ENCODE measurements around the gene THAP3.
"Not testable (repeated sequence)": the region's sequence is repeated elsewhere in the genome, so short reads cannot be mapped to it uniquely, and the experiment has no call there.

THAP3 gene

GRCh38 chr1:6635910-6636760, 11.5 kb downstream of the THAP3 start:
- no peak for DNase-seq

DNA sequence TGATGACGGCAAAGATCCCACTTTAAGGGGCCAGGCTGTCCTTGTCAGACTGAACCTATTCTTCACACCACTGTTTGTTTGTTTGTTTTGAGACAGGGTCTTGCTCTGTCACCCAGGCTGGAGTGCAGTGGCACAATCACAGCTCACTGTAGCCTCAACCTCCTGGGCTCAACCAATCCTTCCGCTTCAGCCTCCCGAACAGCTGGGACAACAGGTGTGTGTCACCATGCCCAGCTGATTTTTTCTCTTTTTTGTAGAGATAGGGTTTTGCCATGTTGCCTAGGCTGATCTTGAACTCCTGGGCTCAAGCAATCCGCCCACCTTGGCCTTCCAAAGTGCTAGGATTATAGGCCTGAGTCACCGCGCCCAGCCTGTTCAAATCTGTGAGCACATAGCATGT, 12.1 kb downstream of the THAP3 start:
- not testable (repeated sequence) for DNase-seq

GRCh38 chr1:6637770-6638169, 13.1 kb downstream of the THAP3 start:
- no peak for DNase-seq

GRCh38 chr1:6638226-6638625, 13.6 kb downstream of the THAP3 start:
- no peak for DNase-seq

GRCh38 chr1:6640867-6641266, 16.2 kb downstream of the THAP3 start:
- DNase-seq, result not testable (repeated sequence)

GRCh38 chr1:6645018-6645417, 20.4 kb downstream of the THAP3 start:
- DNase-seq, result no peak

GRCh38 chr1:6646499-6647148, 22.0 kb downstream of the THAP3 start:
- DNase-seq, result peak; percentile 41

DNA sequence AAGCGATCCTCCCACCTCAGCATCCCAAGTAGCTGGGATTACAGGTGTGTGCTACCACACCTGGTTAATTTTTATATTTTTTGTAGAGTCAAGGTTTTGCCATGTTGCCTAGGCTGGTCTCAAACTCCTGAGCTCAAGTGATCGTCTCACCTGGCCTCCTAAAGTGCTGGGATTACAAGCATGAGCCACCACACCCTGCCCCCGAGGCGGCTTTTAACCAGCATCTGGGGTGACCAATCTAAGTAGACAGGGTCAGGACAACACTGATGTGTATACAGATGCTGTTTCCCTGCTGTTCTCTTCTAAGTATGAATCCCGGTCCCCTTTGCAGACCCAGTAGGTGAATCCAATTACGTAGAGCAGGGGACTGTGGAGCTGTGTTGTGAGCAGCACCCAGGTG, 23.9 kb downstream of the THAP3 start:
- DNase-seq, result no peak

DNA sequence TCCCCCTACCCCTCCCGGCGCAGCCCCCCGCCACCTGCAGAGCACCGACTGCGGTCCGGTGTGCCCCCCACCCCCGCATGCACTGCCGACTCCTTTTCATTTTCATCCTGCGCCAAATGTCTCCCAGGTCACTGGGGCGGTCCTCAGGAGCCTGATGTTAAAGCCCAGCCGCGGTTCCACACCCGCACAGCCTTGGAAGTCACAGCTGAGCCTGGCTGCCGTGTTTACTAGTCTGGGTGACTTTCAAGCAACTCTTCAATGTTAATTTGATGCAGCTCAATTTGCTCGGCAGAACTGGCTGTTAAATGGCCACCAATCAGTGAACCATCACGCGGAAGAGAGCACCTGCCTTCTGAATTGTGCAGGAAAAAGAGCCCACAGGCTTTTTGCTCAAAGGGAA, 27.2 kb downstream of the THAP3 start:
- no peak for DNase-seq

DNA sequence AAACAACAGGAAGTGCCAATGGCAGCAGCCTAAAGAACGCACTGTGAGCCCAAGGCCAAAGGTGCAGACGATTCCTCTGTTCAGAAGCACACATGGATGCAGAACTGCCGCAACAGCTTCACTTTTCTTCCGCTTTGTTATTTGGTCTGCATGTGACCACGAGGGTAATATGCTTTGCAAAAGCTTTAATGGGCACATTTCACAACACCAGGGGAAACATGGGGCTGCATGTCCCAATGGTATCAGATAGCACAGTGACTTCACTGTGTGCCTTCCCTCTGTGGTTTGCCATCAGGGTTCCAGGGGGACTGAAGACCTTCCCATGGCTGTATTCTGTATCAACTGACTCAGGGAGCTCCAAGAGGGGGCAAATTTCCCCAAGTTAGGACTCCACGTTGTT, 28.3 kb downstream of the THAP3 start:
- no peak for DNase-seq

DNA sequence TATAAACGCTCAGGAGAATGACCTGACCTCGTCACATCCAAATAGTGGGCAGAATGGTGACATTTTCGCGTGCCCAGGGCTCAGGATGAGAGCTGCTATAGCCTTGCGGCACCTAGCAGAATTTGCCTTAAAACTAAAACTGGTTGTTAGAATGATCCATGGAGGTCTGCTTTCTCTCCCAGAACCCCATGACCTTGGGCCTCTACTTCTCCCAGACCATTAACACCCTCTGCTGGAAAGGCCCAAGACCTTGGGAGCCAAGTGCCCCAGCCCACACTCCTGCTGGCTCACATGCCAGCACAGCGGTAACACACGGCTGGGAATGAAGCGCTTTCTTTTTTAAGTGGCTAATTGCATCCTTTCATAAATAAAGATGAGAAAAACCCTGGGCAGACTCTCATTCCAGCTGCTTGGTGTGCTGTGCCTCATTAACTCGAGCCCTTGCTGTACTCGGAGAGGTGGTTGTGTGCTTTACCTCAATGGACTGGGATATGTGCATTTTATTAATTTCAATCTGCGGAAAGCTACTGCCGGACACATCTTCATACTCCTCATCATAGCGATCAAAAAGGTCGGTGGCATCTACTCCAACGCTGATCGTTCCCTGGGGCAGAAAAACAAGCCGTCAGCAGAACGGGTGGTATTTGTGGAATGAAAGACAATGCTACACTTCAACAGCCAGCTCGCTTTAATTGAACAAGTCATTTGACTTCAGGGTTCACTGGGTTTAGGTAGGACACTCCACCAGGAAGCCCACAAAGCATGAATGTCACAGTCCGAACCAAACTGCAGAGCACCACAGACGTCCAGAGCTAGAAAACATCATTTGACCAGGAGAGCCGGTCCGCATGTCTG, 29.0 kb downstream of the THAP3 start:
- no peak for DNase-seq

DNA sequence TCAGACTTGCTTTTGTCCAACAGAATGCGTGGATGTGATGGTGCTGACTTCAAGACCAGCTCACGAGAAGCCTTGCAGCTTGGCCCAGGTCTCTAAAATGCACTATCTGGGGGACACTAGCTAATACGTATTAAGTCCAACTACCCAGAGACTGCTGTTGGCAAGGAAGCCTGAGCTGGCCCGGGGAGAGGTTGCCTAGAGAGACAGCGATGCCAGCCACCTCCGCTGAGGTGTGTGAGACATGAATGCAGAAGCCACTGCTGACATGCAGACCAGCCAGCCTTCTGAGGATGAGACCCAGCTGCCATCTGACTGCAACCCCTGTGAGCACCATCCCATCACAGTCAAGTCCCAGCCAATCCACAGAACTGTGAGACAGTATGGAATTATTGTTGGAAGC, 32.5 kb downstream of the THAP3 start:
- no peak for DNase-seq

DNA sequence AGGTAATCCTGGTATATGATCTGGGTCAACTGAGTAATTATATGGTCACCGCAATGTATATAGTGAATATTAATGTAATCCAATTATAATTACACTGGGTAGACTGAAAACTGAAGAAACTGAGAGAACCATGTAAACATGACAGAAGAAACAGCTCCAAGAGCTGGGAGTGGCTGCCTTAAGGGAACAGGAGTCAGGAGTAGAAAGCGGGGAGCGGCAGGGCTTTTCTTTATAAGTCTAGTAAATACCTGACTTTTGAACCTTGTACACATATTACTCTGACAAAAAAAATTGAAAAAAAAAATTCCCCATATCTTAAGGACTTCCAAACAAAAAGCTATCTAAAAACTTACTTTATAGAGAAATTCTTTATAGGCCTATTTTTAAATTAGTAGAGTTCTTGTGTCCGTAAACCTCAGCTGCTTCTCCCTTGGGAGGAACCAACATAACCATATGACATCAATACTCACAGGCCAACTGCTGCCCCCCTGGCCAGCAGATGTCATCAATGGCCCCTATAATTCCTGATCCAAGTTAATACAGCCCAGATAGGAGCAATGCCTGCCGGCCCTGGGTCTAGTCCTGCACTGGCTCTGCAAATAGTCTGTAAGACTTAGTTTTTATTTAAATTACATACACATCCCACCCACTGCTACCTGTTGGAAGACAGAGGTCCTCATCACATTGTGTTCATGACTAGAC, 33.8 kb downstream of the THAP3 start:
- DNase-seq, result no peak

GRCh38 chr1:6660415-6661049, 35.9 kb downstream of the THAP3 start:
- no peak for DNase-seq

DNA sequence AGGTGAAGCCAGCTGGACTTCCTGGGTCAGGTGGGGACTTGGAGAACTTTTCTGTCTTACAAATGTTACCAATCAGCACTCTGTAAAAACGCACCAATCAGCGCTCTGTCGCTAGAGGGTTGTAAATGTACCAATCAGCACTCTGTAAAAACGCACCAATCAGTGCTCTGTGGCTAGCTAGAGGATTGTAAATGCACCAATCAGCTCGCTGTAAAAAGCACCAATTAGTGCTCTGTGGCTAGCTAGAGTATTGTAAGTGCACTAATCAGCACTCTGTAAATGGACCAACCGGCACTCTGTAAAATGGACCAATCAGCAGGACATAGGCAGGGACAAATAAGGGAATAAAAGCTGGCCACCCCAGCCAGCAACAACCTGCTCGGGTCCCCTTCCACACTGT, 37.8 kb downstream of the THAP3 start:
- DNase-seq, result not testable (repeated sequence)

GRCh38 chr1:6666696-6667095, 42.0 kb downstream of the THAP3 start:
- no peak for DNase-seq

DNA sequence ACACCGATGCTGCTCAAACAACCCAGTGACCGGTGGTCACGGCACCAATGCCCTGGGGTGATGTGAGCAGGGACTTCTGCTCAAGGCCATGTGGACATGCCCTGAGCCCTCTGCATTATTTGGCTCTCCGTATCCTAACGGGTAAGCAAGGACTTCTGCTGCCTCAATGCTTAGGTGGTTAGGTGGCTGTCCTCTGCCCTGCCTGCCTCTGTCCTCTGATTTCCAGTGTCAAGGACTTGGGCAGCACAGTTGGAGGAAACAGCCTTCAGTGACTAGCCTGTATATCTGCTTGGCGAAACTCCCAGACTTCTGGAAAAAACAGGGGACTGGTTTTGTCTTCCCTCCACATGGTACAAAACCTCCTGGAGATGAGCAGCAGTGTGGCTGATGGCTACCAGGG, 42.5 kb downstream of the THAP3 start:
- no peak for DNase-seq

- DNase-seq, result no peak
Measured at GRCh38 chr1:6668503-6668902, 43.8 kb downstream of the THAP3 start.

GRCh38 chr1:6672558-6672957, 47.9 kb downstream of the THAP3 start:
- no peak for DNase-seq

GRCh38 chr1:6673816-6674398, 49.2 kb downstream of the THAP3 start:
- DNase-seq, result no peak

DNA sequence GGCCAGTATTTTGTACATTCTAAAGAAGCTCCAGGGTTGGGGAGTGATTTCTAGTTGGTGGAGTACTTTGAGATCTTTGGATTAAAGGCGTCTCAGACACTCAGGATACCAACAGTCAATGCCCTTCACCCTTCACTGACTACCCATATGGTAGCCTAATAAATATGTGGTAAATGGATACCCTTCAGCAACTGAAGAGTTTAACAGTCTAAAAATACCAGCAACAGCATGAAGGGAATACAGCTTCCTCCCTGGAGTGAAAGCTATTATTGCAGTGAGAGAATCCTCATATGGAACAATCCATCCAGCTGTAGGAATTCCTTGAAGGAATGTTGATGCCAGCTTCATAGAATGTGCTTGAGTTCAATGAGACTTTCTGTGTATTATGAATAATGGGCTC, 50.1 kb downstream of the THAP3 start:
- no peak for DNase-seq

- DNase-seq, result no peak
Measured at GRCh38 chr1:6675941-6676340, 51.3 kb downstream of the THAP3 start.

All from RPMI8226 (cell line).